GM13976 (cell line): ENCODE results near the gene NDUFAF2.
"Not testable (repeated sequence)": the region's sequence is repeated elsewhere in the genome, so short reads cannot be mapped to it uniquely, and the experiment has no call there.

ENCODE experiments used
- DNase-seq: peaks from one replicate; pipeline ENCODE4 v3.0.0; 2012; ENCODE audit warnings: low spot score
- in situ Hi-C: fragments of 300-500 bp; cut with MboI; formaldehyde crosslinking; loops from one replicate; pipeline ENCODE4 v1.12.0; 2022; ENCODE audit warnings: low sequenced_read_pairs, mixed read lengths, inconsistent platforms; ENCODE audit not compliant: unreplicated experiment
- TF ChIP-seq, protein P1 (sequence below): IDR thresholded peaks from 2 replicates; pipeline ENCODE4 v1.5.1; 2012; ENCODE audit warnings: borderline replicate concordance, mild to moderate bottlenecking; ENCODE audit not compliant: insufficient read depth; ENCODE audit errors: extremely low read depth, missing control alignments, control extremely low read depth

The NDUFAF2 gene

DNA sequence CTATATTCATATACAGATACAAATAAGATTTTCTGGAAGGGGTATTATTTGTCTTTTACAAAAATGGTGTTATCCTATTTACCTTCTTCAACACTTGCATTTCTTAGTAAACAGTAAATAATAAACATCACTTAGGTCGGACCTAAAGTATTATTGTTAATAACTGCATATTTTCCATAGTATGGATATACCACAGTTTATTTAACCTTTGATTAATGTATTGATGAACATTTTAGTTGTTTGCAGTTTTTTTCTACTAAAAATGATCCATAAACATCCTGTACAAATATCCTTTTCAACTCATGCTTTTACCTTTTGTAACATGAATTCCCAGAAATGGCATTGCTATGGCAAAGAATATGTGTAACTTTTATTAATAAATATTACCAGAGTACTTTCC is 83.4 kb downstream of the NDUFAF2 start:
- DNase-seq = no peak
- in situ Hi-C loops = no loop called here
- TF ChIP-seq, protein P1, sequence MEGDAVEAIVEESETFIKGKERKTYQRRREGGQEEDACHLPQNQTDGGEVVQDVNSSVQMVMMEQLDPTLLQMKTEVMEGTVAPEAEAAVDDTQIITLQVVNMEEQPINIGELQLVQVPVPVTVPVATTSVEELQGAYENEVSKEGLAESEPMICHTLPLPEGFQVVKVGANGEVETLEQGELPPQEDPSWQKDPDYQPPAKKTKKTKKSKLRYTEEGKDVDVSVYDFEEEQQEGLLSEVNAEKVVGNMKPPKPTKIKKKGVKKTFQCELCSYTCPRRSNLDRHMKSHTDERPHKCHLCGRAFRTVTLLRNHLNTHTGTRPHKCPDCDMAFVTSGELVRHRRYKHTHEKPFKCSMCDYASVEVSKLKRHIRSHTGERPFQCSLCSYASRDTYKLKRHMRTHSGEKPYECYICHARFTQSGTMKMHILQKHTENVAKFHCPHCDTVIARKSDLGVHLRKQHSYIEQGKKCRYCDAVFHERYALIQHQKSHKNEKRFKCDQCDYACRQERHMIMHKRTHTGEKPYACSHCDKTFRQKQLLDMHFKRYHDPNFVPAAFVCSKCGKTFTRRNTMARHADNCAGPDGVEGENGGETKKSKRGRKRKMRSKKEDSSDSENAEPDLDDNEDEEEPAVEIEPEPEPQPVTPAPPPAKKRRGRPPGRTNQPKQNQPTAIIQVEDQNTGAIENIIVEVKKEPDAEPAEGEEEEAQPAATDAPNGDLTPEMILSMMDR = no peak

DNA sequence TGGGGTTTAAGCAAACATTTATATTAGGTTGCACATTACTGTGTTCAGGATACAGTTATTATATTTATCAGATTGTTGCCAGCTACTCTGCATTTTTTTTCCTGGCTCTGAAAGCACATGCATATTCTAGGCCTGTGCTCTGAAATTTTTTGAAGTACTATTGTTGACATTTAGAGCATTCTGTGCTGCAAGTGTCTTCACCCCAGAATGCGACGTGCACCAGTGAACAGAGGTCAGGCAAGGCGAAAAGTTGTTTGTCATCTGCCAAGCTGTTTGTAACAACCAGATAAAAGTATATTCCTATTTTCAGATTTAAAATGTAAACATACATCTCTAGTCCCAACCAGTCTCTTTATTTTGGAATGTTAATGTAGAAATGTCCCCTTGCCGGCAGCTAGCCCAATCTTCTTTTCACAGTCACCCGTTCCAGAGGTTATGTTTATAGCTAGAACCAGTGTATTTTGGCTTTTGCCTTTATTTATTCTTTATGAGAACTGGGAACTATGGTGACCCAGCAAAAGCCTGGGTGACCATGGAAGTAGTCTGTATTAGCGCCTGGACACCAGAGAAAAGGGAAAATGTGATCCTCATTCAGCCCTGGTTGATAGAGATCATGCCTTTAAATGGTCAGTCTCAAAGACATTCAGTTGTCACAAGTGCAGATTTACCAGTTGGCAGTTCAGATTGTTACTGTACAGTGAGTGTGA is 84.6 kb downstream of the NDUFAF2 start:
- in situ Hi-C loops = no loop called here
- DNase-seq = no peak
- TF ChIP-seq, protein P1 = no peak

DNA sequence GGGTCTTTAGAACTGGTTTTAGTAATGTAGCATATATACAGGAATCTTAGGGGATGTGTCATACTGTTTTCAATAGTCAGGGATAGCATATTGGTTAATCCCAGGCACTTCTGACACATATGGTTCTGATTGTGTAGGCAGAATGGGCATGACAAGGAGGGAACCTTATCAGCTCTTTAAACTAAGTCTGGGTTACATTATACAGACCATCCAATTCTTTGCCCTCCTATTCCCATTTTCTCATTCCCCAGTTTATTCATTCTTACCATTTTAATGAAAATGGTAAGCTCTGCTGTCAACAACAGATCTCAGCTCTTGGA is 85.1 kb downstream of the NDUFAF2 start:
- in situ Hi-C loops = no loop called here
- no peak for DNase-seq
- TF ChIP-seq, protein P1 = no peak

DNA sequence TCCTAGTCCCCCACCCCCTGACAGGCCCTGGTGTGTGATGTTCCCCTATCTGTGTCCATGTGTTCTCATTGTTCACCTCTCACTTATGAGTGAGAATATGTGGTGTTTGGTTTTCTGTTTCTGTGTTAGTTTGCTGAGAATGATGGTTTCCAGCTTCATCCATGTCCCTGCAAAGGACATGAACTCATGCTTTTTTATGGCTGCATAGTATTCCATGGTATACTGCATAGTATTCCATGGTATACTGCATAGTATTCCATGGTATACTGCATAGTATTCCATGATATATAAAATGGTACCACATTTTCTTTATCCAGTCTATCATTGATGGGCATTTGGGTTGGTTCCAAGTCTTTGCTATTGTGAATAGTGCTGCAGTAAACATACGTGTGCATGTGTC is 86.3 kb downstream of the NDUFAF2 start:
- DNase-seq, in situ Hi-C loops: not testable (repeated sequence)

DNA sequence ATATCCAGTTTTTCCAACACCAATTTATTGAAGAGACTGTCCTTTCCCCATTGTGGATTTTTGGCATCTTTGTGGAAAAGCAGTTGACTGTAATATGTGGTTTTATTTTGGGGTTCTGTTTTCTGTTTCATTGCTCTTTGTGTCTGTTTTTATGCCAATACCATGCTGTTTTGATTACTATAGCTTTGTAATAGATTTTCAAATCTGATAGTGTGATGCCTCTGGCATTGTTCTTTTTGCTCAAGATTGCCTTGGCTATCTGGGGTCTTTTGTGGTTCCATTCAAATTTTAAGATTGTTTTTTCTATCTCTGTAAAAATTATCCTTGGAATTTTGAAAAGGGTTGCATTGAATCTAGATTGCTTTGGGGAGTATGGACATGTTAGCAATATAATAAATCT is 99.5 kb downstream of the NDUFAF2 start:
- in situ Hi-C loops = no loop called here
- TF ChIP-seq, protein P1 = no peak
- DNase-seq = no peak

DNA sequence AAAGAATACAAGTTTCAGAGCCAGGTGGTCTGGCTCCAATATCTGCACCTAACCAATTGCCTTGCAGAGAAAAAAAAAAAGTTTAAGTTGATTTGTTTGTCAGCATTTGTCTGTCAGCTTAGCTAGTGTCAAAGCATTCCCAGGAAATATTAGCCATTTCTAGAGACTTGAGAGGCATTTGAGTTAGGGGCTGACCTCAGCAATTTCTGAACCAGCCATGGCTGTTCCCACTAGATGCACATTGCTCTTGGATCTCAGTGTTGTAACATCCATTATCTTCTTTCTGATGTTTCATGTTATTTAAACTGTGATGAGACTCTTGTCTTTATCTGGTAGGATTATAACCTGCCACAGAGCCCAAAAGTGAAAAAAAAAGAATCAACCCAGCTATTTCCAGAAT is 102.3 kb downstream of the NDUFAF2 start:
- in situ Hi-C loops = no loop called here
- DNase-seq = no peak
- TF ChIP-seq, protein P1 = no peak

DNA sequence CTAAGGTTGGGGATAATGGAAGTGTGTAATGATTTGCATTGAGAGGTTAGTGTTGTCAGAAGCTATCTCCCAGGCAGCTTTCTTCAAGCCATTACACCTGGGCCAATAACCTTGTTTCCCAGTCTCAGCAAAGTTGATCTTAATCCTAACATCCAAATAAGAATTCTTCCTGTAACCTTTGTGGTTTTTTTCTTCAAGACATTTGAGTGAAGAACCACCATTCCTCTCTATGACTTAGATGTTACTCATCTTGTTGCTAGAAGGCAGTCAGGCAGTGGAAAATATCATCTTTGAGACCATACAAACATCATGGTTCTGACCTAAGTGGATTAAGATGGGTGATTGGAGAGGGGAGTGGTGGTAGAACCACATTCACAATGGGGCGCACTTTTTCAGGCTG is 103.5 kb downstream of the NDUFAF2 start:
- TF ChIP-seq, protein P1 = no peak
- DNase-seq = no peak

More for the DNA sequence above, 103.5 kb downstream of the NDUFAF2 start:
- in situ Hi-C loops = no loop called here
